ENCODE measurements around the gene ENPP3.
"Not testable (repeated sequence)": the region's sequence is repeated elsewhere in the genome, so short reads cannot be mapped to it uniquely, and the experiment has no call there.

Gene ENPP3

GRCh38 chr6:131687022-131687421 lies 49.9 kb downstream of the ENPP3 start:
- no peak for DNase-seq

- DNase-seq, result no peak
These were observed 51.2 kb downstream of the ENPP3 start for GRCh38 chr6:131688286-131688685.

- no peak for DNase-seq
These were observed 54.9 kb downstream of the ENPP3 start for GRCh38 chr6:131692031-131692430.

- no peak for DNase-seq
These were observed 55.5 kb downstream of the ENPP3 start for GRCh38 chr6:131692589-131692988.

- DNase-seq, result no peak
These were observed 56.3 kb downstream of the ENPP3 start for GRCh38 chr6:131693384-131693783.

- no peak for DNase-seq
These were observed 57.8 kb downstream of the ENPP3 start for GRCh38 chr6:131694832-131695426.

GRCh38 chr6:131696956-131697355 lies 59.9 kb downstream of the ENPP3 start:
- DNase-seq, result no peak

- not testable (repeated sequence) for DNase-seq
These were observed 63.7 kb downstream of the ENPP3 start for GRCh38 chr6:131700851-131701250.

GRCh38 chr6:131703905-131704304 lies 66.8 kb downstream of the ENPP3 start:
- DNase-seq, result not testable (repeated sequence)

GRCh38 chr6:131710917-131711316 lies 73.8 kb downstream of the ENPP3 start, which contains the start of gene CTAGE9:
TSS of gene CTAGE9 (minus strand) at chr6:131711017. CDS start at chr6:131711017, 0 bp downstream.
- not testable (repeated sequence) for DNase-seq

GRCh38 chr6:131715567-131715966 lies 78.5 kb downstream of the ENPP3 start:
- DNase-seq, result not testable (repeated sequence)

GRCh38 chr6:131717836-131718542 lies 80.9 kb downstream of the ENPP3 start:
- no peak for DNase-seq

- no peak for DNase-seq
These were observed 84.1 kb downstream of the ENPP3 start for GRCh38 chr6:131721161-131721560.

GRCh38 chr6:131724114-131724513 lies 87.0 kb downstream of the ENPP3 start:
- no peak for DNase-seq

GRCh38 chr6:131727467-131727866 lies 90.4 kb downstream of the ENPP3 start:
- DNase-seq, result no peak

- DNase-seq, result no peak
These were observed 90.8 kb downstream of the ENPP3 start for GRCh38 chr6:131727868-131728267.

GRCh38 chr6:131728296-131728939 lies 91.3 kb downstream of the ENPP3 start:
- no peak for DNase-seq

GRCh38 chr6:131729550-131729949 lies 92.4 kb downstream of the ENPP3 start:
- no peak for DNase-seq

GRCh38 chr6:131730264-131730663 lies 93.2 kb downstream of the ENPP3 start:
- DNase-seq, result no peak

GRCh38 chr6:131731224-131731623 lies 94.1 kb downstream of the ENPP3 start:
- DNase-seq, result no peak

GRCh38 chr6:131733376-131734016 lies 96.4 kb downstream of the ENPP3 start:
- DNase-seq, result no peak

GRCh38 chr6:131736003-131736596 lies 99.0 kb downstream of the ENPP3 start:
- no peak for DNase-seq

- no peak for DNase-seq
These were observed 99.7 kb downstream of the ENPP3 start for GRCh38 chr6:131736811-131737210.
